GDM1 (cell line): ENCODE results near the gene CCNL2.
"Not testable (repeated sequence)": the region's sequence is repeated elsewhere in the genome, so short reads cannot be mapped to it uniquely, and the experiment has no call there.

Experiments used
- DNase-seq: peaks from one replicate; lab custom pipeline; 2025; lab: John Stamatoyannopoulos, UW

CCNL2 gene

GRCh38 chr1:1432274-1432950 is 33.3 kb upstream of the CCNL2 start:
- no peak for DNase-seq

DNA sequence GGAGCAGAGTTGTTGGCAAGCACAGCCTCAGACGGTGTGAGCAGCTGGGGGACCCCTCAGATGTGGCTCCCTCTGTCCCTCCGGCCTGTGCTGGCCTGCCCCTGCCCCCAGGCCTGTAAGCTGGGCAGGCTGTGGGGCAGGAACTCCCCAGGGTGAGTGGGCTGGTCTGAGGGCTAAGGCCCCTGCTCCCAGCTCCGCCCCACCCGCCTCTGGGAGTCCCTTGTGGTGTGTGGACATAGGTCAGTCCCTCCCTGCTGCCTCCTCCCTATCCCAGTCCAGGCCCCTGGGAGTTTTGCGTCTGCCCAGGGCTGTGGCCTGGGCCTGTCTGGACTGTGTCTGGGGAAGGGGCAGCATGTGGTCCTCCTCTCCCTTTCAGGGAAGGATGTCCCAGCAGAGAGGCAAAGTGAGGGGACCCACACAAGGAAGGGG is 32.7 kb upstream of the CCNL2 start:
- no peak for DNase-seq

GRCh38 chr1:1430992-1431844 is 32.1 kb upstream of the CCNL2 start:
- no peak for DNase-seq

GRCh38 chr1:1430114-1430982 is 31.2 kb upstream of the CCNL2 start:
- no peak for DNase-seq

DNA sequence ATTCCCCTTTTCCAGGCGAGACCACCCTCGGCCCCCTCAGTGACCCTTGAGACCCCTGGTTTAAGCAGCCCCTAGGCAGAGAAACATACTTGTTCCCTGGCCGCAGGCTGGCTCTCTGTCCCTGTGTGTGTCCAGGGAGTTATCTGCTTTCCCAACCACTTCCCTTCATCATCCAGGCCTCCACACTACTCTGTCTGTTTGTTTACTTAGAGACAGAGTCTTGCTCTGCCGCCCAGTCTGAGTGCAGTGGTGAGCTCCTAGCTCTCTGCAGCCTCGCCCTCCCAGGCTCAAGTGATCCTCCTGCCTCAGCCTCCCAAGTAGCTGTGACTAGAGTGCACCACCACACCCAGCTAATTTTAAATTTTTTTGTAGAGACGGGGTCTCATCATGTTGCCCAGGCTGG is 30.5 kb upstream of the CCNL2 start:
- DNase-seq, result no peak

- DNase-seq, result not testable (repeated sequence)
These were observed 29.8 kb upstream of the CCNL2 start for GRCh38 chr1:1428967-1429366.

GRCh38 chr1:1428174-1428573 is 29.0 kb upstream of the CCNL2 start:
- DNase-seq, result no peak

- no peak for DNase-seq
These were observed 28.6 kb upstream of the CCNL2 start for GRCh38 chr1:1427820-1428148.

DNA sequence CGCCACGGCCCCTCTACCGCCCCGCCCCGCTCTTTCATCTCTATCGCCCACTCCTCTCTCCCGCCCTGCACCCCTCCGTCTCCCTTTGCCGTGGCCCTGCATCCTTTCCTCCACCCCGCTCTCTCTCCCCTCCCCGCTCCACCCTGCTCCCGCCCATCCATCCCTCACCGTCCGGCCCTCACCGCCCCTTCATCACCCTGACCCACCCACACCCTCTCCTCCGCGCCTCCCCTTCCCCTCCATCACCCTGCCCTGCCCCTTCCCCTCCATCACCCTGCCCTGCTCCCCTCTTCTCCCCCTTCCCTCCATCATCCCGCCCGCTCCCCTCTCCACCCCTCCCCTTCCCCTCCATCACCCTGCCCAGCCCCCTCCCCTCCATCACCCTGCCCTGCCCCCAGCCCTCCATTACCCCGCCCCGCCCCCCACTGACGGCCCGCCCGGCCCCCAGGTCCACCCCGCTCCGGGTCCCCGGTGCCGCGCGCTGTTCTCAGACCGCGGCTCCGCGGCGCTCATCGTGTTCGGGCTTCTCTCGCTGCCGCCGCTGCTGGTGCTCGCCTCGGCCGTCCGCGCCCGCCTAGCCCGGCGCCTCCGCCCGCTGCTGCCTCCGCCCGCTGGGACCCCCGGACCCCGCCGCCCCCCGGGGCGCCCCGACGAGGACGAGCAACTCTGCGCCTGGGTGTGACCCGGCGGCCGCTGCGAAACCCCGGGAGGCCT is 28.1 kb upstream of the CCNL2 start:
- no peak for DNase-seq

GRCh38 chr1:1426496-1427105 is 27.5 kb upstream of the CCNL2 start:
- no peak for DNase-seq

DNA sequence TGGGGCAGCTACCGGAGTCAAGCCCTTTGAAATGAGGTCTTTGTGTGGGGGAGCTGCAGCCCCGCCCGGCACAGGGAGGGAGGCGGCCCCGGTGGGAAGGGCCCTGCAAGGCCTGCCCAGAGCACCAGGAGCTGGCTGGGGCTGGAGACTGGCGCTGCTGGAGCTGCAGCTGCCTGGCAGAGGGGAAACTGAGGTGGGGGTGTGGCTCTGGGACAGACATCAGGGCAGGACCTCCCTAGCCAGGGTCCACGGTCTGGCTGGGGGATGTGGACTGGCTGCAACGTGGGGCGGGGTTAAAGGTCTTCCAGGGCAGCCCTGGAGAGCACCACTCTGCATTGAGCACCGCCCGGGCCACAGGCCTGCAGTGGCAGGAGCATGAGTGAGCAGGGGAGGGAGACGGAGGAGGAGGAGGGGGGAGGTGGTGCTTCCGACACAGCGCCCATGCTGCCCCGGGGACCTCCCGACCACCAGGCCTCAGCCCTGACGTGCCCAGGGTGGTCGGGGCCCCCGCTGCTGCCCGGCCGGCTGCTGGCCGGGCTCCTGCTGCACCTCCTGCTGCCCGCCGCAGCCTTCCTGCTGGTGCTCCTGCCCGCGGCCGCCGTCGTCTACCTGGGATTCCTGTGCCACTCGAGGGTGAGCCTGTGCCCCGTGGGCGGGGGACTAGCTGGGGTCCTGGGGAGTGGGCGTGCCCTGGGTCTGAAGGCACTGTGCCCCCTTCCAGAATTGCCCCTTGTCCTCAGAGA is 26.8 kb upstream of the CCNL2 start:
- no peak for DNase-seq

DNA sequence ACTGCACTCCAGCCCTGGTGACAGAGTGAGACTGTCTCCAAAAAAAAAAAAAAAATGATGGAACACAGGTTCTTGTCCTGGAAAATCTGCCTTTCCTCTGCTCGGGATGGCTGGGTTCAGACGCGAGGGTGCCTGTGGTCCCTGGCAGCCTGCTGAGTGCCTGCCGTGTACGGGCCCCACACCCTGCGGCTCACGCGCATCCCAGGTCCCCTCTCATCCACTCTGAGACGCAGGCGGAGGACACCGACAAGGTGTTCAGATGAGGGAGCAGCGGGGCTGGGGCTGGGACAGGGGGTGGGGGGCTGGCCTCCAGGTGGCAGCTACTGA is 26.3 kb upstream of the CCNL2 start:
- no peak for DNase-seq

DNA sequence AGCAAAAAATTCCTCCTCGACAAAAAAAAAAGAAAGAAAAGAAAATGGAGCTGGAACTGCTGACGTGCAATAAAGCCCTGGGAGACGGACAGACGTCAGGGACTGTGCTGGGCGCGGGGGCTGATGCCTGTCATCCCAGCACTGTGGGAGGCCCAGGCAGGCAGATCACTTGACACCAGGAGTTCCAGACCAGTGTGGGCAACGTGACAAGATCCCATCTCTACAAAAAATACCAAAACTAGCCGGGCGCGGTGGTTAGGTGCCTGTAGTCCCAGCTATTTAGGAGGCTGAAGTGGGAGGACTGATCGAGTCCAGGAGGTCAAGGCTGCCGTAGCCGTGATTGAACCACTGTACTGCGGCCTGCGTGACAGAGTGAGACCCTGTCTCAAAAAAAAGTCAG is 25.6 kb upstream of the CCNL2 start:
- DNase-seq, result no peak

- no peak for DNase-seq
These were observed 24.1 kb upstream of the CCNL2 start for GRCh38 chr1:1423245-1423597.

DNA sequence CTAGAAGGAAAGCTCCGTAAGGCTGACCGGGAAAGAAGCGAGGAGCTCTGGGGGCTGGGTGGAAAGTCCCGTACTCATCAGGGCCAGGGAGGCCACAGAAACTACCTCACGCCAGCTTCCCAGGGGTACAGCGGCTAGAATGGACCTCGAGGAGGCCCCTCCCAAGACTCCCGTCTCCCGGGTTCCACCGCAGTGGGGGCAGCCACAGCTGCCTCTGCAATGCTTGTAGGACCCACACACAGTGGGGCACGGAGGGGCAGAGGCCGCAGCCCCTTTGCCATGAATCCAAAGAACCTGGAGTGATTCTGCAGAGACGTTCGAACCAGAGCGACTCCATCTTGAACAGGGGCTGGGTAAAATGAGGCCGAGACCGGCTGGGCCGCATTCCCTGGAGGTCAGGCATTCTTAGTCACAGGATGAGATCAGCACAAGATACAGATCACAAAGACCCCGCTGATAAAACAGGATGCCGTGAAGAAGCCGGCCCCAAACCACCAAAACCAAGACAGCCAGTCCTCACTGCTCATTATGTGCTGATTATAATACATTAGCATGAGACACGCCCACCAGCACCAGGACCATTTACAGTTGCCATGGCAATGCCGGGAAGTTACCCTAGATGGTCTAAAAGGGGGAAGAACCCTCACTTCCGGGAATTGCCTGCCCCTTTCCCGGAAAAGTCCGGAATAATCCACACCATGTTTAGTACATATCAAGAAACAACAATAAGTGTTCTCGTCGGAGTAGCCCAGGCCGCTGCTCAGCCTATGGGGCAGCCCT is 23.5 kb upstream of the CCNL2 start:
- no peak for DNase-seq

- no peak for DNase-seq
These were observed 22.9 kb upstream of the CCNL2 start for GRCh38 chr1:1421907-1422464.

DNA sequence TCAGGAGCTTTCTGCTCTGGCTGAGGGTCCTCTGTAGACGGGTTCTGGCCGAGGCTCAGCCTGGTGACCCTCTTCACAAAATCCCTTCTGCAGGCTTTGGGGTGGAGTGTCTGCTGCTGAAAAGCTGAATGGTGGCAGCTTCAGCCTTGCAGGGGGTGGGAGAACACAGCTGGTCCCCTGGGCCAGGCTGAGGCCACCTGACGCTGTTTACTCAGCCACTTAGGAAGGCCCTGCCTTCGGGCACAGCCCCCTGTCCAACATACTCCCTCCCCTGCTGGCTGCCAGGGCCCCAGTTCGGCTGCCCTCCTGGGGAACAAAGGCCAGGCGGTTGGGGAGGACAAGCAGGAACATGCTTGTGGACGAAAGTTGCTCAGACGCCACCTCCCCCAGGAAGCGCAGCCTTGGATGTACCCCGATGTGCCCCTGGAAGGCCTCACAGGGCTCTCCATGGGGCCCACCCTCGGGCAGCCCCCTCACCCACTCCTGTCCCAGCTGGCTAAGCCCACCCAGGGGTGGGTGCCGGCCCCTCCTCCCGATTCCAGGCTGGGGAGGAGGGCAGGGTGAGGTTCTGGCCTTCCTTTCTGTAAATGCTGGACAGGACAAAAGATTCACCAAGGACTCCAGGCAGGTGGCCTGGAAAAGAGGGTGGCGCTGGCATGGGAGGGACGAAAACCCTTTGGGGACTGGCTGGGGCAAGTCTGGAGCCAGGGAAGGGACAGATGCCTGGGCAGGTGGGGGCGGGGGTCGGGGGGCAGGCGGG is 22.2 kb upstream of the CCNL2 start, which contains the start of gene ANKRD65:
ANKRD65 (minus strand) TSS at position 130 of the 760 bp plus-strand sequence. CDS start 271 bp downstream, outside the sequence.
- DNase-seq, result no peak

GRCh38 chr1:1420654-1421141 is 21.6 kb upstream of the CCNL2 start:
- DNase-seq, result no peak
